ENCODE measurements around the gene UBE3C.

Gene UBE3C

GRCh38 chr7:157299317-157299612 lies 160.5 kb downstream of the UBE3C start:
- DNase-seq: no peak

DNA sequence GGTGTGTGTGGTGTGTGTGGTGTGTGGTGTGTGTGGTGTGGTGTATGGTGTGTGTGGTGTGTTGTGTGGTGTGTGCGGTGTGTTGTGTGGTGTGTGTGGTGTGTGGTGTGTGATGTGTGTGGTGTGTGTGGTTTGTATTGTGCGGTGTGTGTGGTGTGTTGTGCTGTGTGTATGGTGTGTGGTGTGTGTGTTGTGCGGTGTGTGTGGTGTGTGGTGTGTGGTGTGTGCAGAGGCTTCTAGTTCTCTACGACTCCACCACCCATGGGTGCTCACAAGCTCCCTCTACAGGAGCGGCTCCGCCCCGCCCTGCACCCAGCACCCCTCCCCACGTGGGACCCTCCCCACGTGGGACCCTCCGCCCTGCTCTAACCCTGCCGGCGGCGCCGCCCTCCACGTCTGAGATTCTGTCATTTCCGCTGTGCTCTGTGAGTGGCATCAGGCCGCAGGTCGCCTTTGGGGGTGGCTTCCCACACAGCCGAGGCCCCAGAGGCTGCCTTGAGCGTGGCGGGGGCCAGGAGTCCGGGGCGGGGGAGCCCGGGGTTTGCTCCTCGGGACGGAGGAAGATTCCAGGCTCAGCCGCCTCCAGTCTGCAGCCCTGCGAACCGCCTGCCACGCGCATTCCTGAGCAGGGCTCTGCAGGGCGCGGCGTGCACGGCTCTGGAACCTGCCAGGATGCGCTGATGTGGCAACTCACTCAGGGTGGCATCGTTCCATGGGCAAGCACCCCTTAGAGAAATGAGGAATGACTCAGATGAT lies 161.1 kb downstream of the UBE3C start:
- DNase-seq: no peak

GRCh38 chr7:157300369-157300825 lies 161.7 kb downstream of the UBE3C start:
- DNase-seq: no peak

GRCh38 chr7:157301610-157302120 lies 162.9 kb downstream of the UBE3C start:
- DNase-seq: no peak

GRCh38 chr7:157306846-157307838 lies 168.4 kb downstream of the UBE3C start:
- no peak for DNase-seq

- DNase-seq: no peak
Measured at GRCh38 chr7:157309988-157310668, 171.4 kb downstream of the UBE3C start.

- DNase-seq: no peak
Measured at GRCh38 chr7:157310676-157311185, 172.0 kb downstream of the UBE3C start.

- DNase-seq: no peak
Measured at GRCh38 chr7:157312941-157313340, 174.2 kb downstream of the UBE3C start.

GRCh38 chr7:157313645-157314044 lies 174.9 kb downstream of the UBE3C start:
- DNase-seq: no peak

DNA sequence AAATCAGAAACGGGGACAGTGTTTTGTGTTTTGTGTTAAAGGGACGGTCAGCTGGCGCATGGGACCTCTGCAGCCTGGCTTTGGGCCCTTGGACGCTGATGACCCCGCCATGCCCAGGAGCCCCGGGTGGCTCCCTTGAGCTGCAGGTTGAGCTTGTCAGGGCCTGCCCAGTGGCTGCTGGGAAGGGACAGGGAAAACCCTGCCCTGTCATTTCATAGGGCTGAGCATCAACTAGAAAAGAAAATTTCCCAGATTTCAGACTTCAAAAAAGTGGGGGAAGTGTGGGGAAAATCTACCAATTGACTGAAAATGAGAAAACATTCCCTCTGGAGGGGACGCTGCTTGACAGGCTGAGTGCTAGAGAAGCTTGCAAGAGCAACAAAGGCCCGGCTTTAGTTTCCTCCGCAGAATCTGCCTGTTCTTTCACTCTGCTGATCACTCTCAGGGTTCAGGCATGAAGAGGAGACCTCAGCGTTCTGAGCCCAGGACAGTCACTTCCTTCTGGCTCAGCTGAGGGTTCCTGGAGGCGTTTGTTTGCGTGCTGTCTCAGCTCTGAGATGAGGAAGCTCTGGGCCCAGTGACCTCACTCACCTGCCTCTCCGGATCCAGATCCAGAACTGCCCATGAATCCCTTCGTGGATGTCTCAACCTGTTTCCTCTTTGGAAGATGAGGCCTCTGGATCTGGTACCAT lies 179.4 kb downstream of the UBE3C start:
- DNase-seq: no peak
